Lower leg skin (tissue), 3 donors: ENCODE data around the gene CCL27.

Experiments
- CTCF ChIP-seq, 3 donors: fragments of 450-650 bp; IDR thresholded peaks; one replicate each; pipeline ENCODE4 v1.5.1; 2016; ENCODE audit warnings: antibody characterized with exemption in 3 of 3, mild to moderate bottlenecking in 3 of 3, moderate library complexity in 2 of 3
- POLR2A ChIP-seq, 2 donors: fragments of 450-650 bp; IDR thresholded peaks; one replicate each; pipeline ENCODE4 v1.6.1; 2016 to 2017; ENCODE audit warnings: antibody characterized with exemption in 2 of 2, mild to moderate bottlenecking in 1 of 2, moderate library complexity in 1 of 2

- TF ChIP-seq POLR2A (IDR thresholded peaks at IDR 0.05) (no peak), CTCF (IDR thresholded peaks at IDR 0.05) (no peak)
Observed at GRCh38 chr9:34712140-34712539, 49.7 kb upstream of the CCL27 start.
